Urinary bladder (tissue), 4 donors: ENCODE results near the gene APOL6. TPM values are rescaled to one million over a fixed set of nuclear protein-coding genes. Genes with fewer than 3 reads are reported as not detected.
"Not testable (repeated sequence)": the region's sequence is repeated elsewhere in the genome, so short reads cannot be mapped to it uniquely, and the experiment has no call there.

Experiments
- DNase-seq: peaks from one replicate; pipeline ENCODE4 v3.0.0-alpha.2; 2015; ENCODE audit errors: extremely low spot score
- H3K27ac ChIP-seq: one replicate; pipeline ENCODE4 v1.5.1; 2013; ENCODE audit warnings: low read depth, mild to moderate bottlenecking, moderate library complexity
- H3K36me3 ChIP-seq: one replicate; pipeline ENCODE4 v1.6.1; 2013; ENCODE audit warnings: mild to moderate bottlenecking, moderate library complexity; ENCODE audit not compliant: insufficient read depth
- H3K4me1 ChIP-seq: one replicate; pipeline ENCODE4 v1.6.1; 2013; ENCODE audit warnings: mild to moderate bottlenecking, moderate library complexity; ENCODE audit not compliant: insufficient read depth
- H3K4me3 ChIP-seq: one replicate; pipeline ENCODE4 v1.5.1; 2013; ENCODE audit warnings: low read depth, low read length
- WGBS: extraction: QIAGEN DNeasy Blood & Tissue Kit; methylation state at CpG from one replicate; pipeline ENCODE4 v1.1.7; 2013; 5-methylcytosine and 5-hydroxymethylcytosine counted together
- polyA plus RNA-seq: library from polyadenylated mRNA; stranded (reverse); fragments of 200-250 nt; gene quantifications from one replicate; pipeline ENCODE4 v1.2.3, GENCODE V29; 2013
- total RNA-seq: library from RNA; depleted of rRNA; stranded (reverse); fragments of >200 nt; gene quantifications from one replicate; pipeline ENCODE4 v1.2.3, GENCODE V29; 2014
- donor health status: healthy with polysubstance abuse.
- donor health status: healthy.

The APOL6 gene
- total and polyA plus RNA-seq, 2 donors: 7.0 to 23.6 TPM

DNA sequence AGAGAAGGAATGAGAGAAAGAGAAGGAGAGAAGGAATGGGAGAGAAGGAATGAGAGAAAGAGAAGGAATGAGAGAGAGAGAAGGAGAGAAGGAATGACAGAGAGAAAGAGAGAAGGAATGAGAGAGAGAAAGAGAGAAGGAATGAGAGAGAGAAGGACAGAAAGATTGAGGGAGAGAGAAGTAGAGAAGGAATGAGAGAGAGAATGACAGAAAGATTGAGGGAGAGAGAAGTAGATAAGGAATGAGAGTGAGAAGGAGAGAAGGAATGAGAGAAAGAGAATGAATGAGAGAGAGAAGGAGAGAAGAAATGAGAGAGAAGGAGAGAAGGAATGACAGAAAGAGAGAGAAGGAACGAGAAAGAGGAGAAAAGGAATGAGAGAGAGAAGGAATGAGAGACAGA lies 35.3 kb downstream of the APOL6 start:
- WGBS: 78% methylated on average over 1 of the region's 1 CpG

DNA sequence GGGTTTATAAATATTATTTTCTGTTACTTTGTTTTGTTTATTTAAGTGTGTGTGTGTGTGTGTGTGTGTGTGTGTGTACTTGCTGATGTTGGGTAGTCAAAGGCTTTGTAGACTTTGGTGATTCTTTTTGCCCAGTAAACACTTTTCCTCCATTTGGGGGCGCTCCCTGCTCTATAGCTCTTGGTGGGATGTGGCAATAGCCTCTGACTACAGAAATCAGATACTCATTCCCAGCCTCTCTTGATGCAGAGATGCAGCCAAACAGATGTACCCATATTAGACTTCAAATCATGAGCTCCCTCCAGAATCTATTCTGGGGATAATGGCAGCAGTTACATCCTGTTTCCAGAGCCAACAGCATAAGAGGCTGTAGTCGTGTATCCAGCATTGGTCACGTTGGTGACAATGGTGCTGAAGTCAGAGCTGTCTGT lies 36.0 kb downstream of the APOL6 start:
- Histone ChIP-seq H3K27ac (no peak overlapping the region), H3K4me1 (no peaks in the 10 kb centered on the region), H3K4me3 (no peak overlapping the region), H3K36me3 (no peaks in the 10 kb centered on the region)
- WGBS: 59% methylated on average over 3 of the region's 3 CpGs
- DNase-seq: no peak

More for the DNA sequence above, 35.3 kb downstream of the APOL6 start:
- no peaks in the 10 kb centered on the region for H3K4me1 ChIP-seq
- no peaks in the 10 kb centered on the region for H3K36me3 ChIP-seq
- no peak overlapping the region for H3K4me3 ChIP-seq
- no peak for DNase-seq
- H3K27ac ChIP-seq: no peak overlapping the region

DNA sequence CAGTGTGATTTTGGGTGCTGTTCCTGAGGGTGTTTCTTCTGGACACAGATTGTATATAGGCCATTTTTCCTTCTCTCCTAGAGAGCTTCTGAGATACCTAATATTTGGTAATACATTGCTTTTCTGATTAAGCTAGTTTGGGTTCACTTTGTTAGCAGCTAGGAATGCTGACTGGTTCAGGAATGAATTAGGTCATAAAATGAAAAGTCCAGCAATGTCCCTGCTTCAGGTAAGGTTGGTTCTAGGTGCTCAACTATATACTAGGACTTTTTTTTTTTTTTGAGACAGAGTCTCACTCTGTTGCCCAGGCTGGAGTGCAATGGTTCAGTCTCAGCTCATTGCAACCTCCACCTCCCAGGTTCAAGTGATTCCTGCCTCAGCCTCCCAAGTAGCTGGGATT lies 36.5 kb downstream of the APOL6 start:
- Histone ChIP-seq H3K4me3 (no peak overlapping the region), H3K27ac (no peak overlapping the region), H3K36me3 (no peaks in the 10 kb centered on the region), H3K4me1 (no peaks in the 10 kb centered on the region)
- DNase-seq: no peak

DNA sequence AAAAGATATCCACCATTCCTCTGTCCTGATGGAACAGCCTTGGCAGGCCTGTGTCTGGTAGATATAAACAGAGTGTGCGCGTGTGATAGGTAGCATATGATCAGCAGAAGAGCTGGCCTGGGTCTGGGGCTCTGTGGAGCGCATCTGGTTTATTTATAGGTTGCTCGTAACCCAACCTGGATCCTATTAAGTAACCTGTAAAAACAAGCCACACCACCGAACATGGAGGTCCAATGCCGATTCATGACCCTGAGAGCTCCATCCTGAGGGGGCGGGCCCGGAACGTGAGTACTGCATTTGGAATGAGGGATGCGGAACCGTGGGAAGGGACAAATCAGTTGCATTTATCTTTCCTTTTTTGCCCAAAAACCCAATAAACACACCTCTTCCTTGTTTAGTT lies 37.5 kb downstream of the APOL6 start:
- 79% methylated on average over 11 of the region's 11 CpGs for WGBS
- no peak overlapping the region for H3K4me3 ChIP-seq
- H3K4me1 ChIP-seq: no peaks in the 10 kb centered on the region
- no peak for DNase-seq
- no peak overlapping the region for H3K27ac ChIP-seq
- no peaks in the 10 kb centered on the region for H3K36me3 ChIP-seq

DNA sequence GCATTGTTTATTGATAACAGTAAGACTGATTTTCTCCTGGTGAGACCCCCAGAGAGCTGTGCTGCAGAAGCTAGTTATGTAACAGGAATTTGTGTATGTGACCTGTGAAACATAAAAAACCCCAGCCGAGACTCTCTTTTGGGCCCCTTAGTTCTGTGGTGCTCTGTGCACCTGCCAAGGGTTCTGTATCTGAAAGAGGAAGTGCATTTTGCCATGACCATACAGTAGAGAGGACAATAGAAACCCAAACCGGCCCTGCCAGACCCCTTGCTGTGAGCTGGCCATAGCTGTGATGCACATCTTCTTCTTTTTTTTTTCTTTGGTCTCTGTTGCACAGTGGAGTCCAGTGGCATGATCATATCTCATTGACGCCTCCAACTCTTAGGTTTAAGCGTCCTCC lies 38.1 kb downstream of the APOL6 start:
- 84% methylated on average over 4 of the region's 4 CpGs for WGBS
- Histone ChIP-seq H3K4me3 (no peak overlapping the region), H3K27ac (no peak overlapping the region), H3K36me3 (no peaks in the 10 kb centered on the region), H3K4me1 (no peaks in the 10 kb centered on the region)
- no peak for DNase-seq

DNA sequence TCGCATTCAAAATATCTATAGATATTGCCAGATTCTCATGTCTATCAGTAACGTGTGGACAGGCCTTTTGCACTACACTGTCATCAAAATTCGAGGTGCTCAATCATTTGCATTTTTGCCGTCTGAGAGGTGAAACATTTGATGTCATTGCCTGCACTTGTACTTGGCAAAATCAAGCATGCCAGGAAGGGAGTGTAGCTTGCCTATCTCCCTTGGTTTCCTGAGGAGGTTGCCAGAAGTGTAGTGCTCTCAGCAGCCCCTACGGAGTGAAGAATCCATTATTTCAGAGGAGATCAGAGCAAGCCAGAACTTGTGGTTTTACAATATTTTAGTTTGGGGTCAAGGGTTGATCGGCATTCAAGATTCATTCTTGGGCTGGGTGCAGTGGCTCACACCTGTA lies 39.2 kb downstream of the APOL6 start:
- DNase-seq: no peak
- no peak overlapping the region for H3K4me3 ChIP-seq
- H3K36me3 ChIP-seq: no peaks in the 10 kb centered on the region
- H3K27ac ChIP-seq: no peak overlapping the region
- no peaks in the 10 kb centered on the region for H3K4me1 ChIP-seq
- 85% methylated on average over 6 of the region's 6 CpGs for WGBS

DNA sequence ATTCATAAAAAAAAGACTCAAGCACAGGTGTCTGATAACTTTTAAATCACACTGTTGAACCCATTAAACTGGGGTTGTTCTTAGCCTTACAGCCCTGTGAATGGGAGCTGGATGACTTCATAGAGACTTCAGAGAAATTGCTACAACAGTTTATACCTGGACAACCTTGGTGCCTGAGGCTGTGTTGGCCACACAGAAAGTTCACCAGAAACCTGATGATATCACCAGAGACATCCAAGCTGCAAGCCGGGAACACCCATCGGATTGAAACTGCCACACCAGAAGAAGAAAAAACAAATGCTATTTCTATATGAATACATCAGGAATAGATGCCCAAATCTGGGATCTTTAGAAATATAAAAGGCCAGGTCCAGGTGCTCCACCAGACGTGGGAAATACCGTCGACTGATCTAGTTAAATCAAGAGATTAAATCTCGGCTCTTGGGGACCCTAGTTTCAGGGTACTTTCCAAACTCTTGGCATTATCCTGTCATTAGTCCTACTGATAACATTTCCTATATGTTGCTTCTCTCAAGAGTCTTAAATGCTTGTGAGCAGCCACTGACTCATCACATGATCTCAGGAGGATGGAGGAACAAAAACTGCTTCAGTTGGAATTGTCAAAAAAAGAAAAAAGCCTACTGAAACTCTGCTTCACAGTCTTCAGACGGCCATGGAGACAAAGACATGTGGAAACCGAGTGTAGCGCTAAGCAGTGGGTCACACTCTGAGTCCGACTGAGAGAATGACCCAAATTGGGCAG lies 40.8 kb downstream of the APOL6 start:
- no peak overlapping the region for H3K4me3 ChIP-seq
- no peak for DNase-seq
- H3K36me3 ChIP-seq: no peaks in the 10 kb centered on the region
- no peak overlapping the region for H3K27ac ChIP-seq
- 77% methylated on average over 10 of the region's 10 CpGs for WGBS
- H3K4me1 ChIP-seq: no peaks in the 10 kb centered on the region

DNA sequence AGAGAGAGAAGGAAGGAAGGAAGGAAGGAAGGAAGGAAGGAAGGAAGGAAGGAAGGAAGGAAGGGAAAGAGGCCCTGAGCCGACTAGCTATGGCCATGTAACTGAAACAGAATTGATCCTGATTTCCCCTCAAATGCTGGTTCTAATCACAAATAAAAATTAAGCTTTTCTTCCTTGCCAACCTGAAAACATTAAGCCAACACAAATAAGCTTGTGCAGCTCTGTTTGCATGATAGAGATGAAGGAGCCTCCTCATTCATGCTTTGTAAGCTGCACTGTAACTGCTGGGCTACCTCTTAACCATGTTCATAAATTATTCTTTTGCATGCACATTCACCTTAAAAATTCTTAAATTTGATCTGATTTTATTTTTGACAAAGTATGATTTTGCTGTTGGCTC lies 41.8 kb downstream of the APOL6 start:
- Histone ChIP-seq H3K4me3 (no peak overlapping the region), H3K27ac (no peak overlapping the region), H3K4me1 (no peaks in the 10 kb centered on the region), H3K36me3 (no peaks in the 10 kb centered on the region)
- WGBS: 69% methylated on average over 1 of the region's 1 CpG
- no peak for DNase-seq

DNA sequence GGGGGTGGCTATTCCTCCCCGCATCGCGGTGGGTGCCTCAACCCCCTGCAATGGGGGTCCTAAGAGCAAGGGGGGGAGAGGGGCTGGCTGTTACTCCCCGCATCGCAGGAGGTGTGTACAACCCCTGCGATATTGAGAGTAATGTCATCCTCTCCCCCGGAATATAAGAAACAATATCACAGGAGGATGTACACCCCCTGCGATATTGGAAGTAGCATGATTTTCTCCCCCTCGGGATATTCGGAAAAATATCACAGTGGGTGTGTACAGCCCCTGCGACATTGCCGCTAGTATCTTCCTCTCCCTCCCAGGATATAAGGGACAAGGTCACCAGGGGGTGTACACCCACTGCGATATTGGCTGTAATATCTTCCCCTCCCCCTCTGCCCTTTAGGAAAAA lies 47.0 kb downstream of the APOL6 start:
- 81% methylated on average over 13 of the region's 13 CpGs for WGBS
- Histone ChIP-seq H3K4me1 (no peaks in the 10 kb centered on the region), H3K4me3 (no peak overlapping the region), H3K27ac (no peak overlapping the region), H3K36me3 (no peaks in the 10 kb centered on the region)
- no peak for DNase-seq

DNA sequence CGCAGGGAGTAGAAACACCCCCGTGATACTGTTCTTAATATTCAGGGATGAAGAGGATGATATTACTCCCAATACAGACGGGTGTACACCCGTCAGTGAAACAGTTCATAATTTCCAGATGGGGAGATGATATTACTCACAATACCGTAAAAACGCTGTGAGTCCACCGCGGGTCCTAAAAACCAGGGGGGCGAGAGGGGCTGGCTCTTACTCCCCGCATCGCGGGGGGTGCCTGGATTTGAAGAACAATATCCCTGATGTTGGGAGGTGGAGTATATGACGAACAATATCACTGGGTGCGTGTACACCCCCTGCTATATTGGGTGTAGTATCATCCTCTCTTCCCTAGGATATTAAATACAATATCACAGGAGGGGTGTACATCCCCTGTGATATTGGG lies 48.9 kb downstream of the APOL6 start:
- H3K4me1 ChIP-seq: no peaks in the 10 kb centered on the region
- no peaks in the 10 kb centered on the region for H3K36me3 ChIP-seq
- WGBS: 76% methylated on average over 14 of the region's 14 CpGs
- no peak overlapping the region for H3K4me3 ChIP-seq
- no peak overlapping the region for H3K27ac ChIP-seq
- no peak for DNase-seq

DNA sequence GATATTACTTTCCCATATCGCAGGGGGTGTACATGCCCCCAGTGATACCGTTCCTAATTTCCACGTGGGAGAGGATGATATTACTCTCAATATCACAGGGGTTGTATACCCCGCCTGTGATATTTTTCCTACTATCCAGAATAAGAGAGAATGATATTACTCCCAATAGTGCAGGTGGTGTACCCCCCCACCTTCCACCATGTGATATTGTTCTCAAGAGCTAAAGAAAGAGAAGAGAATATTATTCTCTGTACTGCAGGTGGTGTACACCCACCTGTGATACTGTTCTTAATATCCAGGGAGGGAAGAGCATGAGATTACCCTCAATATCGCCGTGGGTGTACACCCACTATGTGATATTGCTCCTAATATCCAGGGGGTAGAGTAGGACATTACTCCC lies 51.6 kb downstream of the APOL6 start:
- H3K4me3 ChIP-seq, H3K27ac ChIP-seq, H3K4me1 ChIP-seq, DNase-seq, H3K36me3 ChIP-seq: not testable (repeated sequence)
- 78% methylated on average over 6 of the region's 6 CpGs for WGBS

DNA sequence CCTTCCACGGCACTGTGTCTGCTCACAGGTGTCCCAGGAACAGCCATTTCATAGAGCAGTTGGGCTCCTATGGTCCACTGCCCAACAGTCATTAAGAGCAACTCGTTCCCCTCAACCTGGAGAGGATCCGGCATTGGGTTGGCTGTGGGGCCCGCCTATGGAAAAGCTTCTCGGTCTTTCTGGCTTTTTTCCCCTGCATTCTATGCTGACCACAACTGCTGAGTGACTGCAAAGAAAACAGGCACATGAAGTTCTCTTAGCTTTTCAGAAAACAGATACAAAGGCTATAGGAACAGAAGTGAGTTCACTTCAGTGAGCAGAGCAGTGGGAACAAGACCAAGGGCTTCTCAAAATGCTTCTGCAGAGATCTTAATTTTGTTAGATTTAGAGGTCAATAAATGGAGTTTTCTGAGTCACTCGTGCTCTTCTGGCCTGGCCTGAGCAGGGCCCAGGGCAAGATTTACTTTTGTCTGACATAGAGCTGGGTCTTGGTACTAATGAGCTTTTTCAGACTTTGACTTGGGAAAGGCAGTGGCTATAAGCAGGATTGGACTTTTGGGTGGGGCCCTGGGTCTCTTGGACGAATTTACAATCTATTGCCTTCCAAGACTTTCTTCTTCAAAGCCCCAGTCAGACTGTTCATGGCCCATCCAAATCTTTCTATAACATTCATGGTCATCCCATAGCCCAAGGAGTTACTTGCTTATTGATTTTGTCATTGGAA lies 55.8 kb downstream of the APOL6 start:
- WGBS: 72% methylated on average over 7 of the region's 7 CpGs
- Histone ChIP-seq H3K36me3 (no peaks in the 10 kb centered on the region), H3K27ac (no peak overlapping the region), H3K4me1 (no peaks in the 10 kb centered on the region), H3K4me3 (no peak overlapping the region)
- no peak for DNase-seq

DNA sequence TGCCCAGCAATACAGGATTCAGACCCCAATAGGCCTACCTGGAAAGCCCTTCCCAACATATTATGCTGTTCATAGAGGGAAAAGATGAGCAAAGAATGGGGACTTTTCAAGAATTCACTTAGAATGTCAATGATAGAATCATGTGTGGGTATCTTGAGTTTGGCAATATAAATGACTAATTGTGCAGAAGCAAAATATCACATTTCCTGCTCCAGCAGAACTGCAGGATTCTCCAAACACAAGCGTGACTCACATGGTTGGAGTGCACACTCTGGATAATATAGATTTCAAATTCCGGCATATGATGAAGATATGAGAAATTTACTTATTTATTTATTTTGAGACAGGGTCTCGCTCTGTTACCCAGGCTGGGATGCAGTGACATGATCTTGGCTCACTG lies 56.9 kb downstream of the APOL6 start:
- no peak for DNase-seq
- 91% methylated on average over 3 of the region's 3 CpGs for WGBS
- Histone ChIP-seq H3K36me3 (no peaks in the 10 kb centered on the region), H3K4me1 (no peaks in the 10 kb centered on the region), H3K4me3 (no peak overlapping the region), H3K27ac (no peak overlapping the region)

DNA sequence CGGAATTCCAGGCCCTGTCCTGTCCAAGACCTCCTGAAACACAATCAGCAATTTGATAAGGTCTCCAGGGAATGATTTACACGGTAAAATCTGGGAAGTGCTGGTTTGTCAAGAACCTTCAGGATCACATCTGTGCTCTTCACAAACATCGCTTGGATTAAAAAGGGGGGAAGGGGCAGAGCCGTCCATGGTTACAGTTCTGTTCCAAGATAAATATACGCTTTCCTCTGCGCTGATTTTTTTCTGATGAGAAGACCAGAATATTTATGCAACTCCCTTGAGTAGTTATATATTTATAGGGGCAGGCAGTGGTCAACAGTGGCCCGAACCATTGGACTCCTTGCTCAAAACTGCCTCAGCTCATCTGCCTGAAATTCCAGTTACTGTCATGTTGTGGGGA lies 60.2 kb downstream of the APOL6 start:
- no peaks in the 10 kb centered on the region for H3K36me3 ChIP-seq
- no peak overlapping the region for H3K4me3 ChIP-seq
- 54% methylated on average over 7 of the region's 7 CpGs for WGBS
- H3K27ac ChIP-seq: no peak overlapping the region
- no peaks in the 10 kb centered on the region for H3K4me1 ChIP-seq
- DNase-seq: no peak
